Stimulated activated naive CD8-positive, alpha-beta T cell treated with anti-CD3 and anti-CD28 coated beads, Interleukin-15, amount 100 ng/mL, for 72 hours (primary cell): Measurements from ENCODE around the gene DYRK4.

Experiments
- ATAC-seq: fragments of 150-1000 bp; cut with Tn5 transposase; 2 replicates; pipeline ENCODE4 v1.10.0; 2021; ENCODE audit warnings: mild to moderate bottlenecking, moderate library complexity
- DNase-seq, 2 donors: peaks; one replicate each; pipeline ENCODE4 v3.0.0; 2021 to 2022
- H3K27ac Mint-ChIP-seq, 2 donors: one replicate each; pipeline ENCODE4 v1.8.0; 2022; ENCODE audit warnings: mild to moderate bottlenecking in 2 of 2, mixed read lengths in 2 of 2, moderate library complexity in 2 of 2
- H3K27me3 Mint-ChIP-seq: one replicate; pipeline ENCODE4 v1.8.0; 2022; ENCODE audit warnings: mixed read lengths
- H3K4me1 Mint-ChIP-seq: one replicate; pipeline ENCODE4 v1.8.0; 2022; ENCODE audit warnings: mild to moderate bottlenecking, mixed read lengths
- H3K4me3 Mint-ChIP-seq, 2 donors: one replicate each; pipeline ENCODE4 v1.8.0; 2022; ENCODE audit warnings: mild to moderate bottlenecking in 2 of 2, mixed read lengths in 2 of 2, moderate library complexity in 1 of 2
- H3K9me3 Mint-ChIP-seq, 2 donors: one replicate each; pipeline ENCODE4 v1.8.0; 2022; ENCODE audit warnings: mixed read lengths in 2 of 2

The DYRK4 gene

DNA sequence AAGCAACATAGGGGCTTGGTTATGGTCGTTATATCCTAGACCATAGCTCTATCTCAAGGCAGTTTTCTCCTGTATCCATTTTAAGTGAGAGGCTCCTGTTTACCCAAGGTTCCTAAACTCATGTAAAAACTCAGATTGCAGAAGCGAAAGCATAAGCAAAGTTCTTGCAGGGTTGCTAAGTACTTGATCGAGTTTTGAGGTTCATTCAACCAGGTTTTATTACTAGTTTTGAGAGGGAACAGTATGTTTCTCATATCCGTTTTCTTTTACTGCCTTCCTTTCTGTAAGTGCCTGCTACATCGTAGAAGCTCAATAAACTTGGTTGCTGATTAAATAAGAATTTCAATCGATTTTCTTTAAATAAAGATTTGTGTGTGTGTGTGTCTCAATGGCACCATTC is 81.7 kb downstream of the DYRK4 start:
- Mint-ChIP-seq H3K4me3 (no peak overlapping the region), H3K27me3 (no peaks in the 10 kb centered on the region), H3K4me1 (no peaks in the 10 kb centered on the region), H3K9me3 (no peaks in the 10 kb centered on the region), H3K27ac (no peak overlapping the region)
- ATAC-seq: no peak
- no peak for DNase-seq

DNA sequence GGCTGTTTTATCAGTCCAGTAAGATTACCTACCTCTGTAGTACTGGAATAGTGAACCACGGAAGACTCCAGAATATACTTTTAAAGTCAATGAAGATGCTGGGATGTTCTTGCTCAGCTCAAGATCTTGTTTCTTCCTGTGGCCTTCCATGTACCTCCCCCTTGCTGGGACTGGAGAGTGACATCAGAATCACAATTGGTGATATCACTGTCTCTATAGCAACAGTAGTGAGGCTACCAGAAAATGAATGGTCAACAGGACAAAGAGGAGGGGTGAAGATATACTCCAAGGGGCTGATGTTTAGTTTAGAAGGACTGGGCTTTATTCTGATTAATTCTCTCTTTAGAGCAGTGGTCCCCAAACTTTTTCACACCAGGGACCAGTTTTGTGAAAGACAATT is 83.0 kb downstream of the DYRK4 start:
- Mint-ChIP-seq H3K4me3 (no peak overlapping the region), H3K4me1 (peaks cover 6% of the 10 kb centered on the region), H3K27ac (no peak overlapping the region), H3K9me3 (no peaks in the 10 kb centered on the region), H3K27me3 (no peaks in the 10 kb centered on the region)
- ATAC-seq: no peak
- no peak for DNase-seq

DNA sequence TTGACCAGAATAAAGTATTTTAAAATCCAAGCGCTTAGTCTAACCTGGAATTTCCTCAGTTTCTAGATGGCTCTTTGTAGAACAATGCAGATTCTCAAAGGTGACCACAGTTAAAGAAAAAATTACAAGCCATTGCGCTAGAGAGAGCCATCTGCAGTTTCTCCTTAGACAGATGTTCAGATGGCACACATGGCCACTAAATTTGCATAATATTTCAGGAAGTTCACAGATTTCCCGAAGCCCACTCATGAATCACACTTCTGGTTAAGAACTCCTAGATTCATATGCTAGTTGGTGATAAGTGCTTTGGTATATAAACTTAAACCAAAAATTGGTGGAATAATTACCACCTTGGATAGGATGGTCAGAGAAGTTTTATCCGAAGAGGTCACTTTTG is 86.1 kb downstream of the DYRK4 start:
- H3K27me3 Mint-ChIP-seq: no peaks in the 10 kb centered on the region
- H3K9me3 Mint-ChIP-seq: no peaks in the 10 kb centered on the region
- H3K4me1 Mint-ChIP-seq: peaks cover 29% of the 10 kb centered on the region
- peak overlapping the region; percentile 90 to 100 for H3K4me3 Mint-ChIP-seq
- peak overlapping the region; percentile 98 to 100 for H3K27ac Mint-ChIP-seq
- DNase-seq: no peak
- no peak for ATAC-seq

DNA sequence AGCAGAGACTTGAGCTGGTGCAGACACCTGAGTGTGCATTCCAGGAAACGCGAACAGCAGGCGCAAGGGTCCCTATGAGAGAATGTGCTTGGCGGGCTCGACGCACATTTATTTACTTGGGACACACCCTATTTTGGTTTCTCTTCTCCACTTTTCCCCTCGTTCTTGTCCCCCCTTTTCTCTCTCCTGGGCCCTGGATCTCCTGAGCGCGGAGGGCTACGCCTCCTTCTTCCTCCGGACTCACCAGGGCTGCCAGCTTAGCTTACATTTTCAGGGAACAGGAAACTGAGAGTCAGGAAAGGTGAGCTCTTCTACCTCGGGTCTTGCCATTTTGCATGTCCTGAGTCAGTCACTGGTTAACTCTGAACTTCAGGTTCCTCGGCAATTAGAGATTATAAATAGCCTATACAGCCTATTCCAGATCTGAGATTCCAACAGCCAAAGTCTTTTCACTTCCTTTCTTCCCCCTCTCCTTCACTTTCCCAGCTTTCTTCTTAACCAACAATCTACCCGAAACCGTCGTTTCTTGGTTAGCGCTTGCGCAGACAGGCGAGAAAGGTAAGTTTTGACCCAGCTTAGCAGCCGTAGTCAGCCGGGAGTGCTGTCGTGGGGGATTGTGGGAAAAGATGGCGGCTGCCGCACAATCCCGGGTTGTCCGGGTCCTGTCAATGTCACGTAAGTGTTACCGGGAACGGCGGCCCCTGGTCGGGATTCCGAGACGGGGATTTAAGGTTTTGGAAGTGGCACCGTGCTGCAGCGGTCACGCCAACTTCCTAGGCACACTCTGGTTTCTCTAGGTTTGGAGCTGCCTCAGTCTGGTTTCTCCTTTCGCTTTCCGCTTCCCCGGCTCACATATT is 86.7 kb downstream of the DYRK4 start, which contains the start of the genes AKAP3 and NDUFA9:
Gene AKAP3 (minus strand): TSS at position 551 of the 857 bp plus-strand sequence. CDS start 10,855 bp downstream, outside the sequence.
Gene NDUFA9 (plus strand): TSS at position 614 of the 857 bp plus-strand sequence. CDS start 13 bp downstream, at position 627.
- Mint-ChIP-seq H3K4me1 (peaks cover 31% of the 10 kb centered on the region), H3K27ac (peak within 1 kb of the TSS; percentile 98 to 100)
- DNase-seq: peak; percentile 67 to 78

DNA sequence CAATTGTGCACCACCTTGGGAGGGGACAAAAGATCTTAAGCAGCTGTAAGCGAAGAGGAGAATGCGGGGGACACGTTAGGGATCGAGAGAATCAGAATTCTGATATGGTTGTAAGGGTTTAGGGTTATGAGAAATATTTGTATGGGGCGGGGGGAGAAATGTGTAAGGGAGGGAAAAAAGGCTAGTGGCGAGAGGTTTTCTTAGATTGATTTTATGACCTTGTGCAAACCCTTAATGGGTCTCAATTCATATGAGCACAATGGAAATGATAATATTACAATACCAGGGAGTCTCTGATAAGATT is 87.3 kb downstream of the DYRK4 start:
- DNase-seq (no peak), ATAC-seq (no peak)
- Mint-ChIP-seq H3K9me3 (no peaks in the 10 kb centered on the region), H3K27ac (peak overlapping the region; percentile 98 to 100), H3K4me1 (peaks cover 35% of the 10 kb centered on the region), H3K4me3 (peak overlapping the region; percentile 90 to 100), H3K27me3 (no peaks in the 10 kb centered on the region)

More for the DNA sequence above, 86.7 kb downstream of the DYRK4 start, which contains the start of the genes AKAP3 and NDUFA9:
- ATAC-seq: peak; percentile 97
- H3K9me3 Mint-ChIP-seq: no peaks in the 10 kb centered on the region
- H3K27me3 Mint-ChIP-seq: no peaks in the 10 kb centered on the region
- H3K4me3 Mint-ChIP-seq: peak within 1 kb of the TSS; percentile 90 to 100

DNA sequence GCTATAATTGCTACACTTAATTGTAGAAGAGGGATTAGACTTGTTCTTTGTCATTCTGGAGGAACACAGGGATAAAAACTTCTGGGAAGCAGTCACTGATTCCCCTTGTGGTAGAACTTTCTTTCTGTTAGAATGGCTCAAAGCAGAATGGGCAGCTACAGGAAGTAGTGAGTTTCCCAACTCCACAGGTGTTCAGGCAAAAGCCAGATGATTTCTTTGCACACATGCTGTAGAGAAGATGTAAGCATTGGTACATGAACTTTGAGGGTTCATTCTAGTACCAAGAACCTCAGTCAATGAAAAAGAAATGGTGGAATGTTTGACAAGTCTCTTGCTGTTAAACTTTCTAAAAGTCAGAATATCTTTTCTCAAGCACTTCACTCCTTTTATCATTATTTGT is 91.2 kb downstream of the DYRK4 start:
- ATAC-seq (no peak), DNase-seq (no peak)
- H3K9me3 Mint-ChIP-seq: no peaks in the 10 kb centered on the region
- peaks cover 35% of the 10 kb centered on the region for H3K4me1 Mint-ChIP-seq
- no peak overlapping the region for H3K4me3 Mint-ChIP-seq
- H3K27ac Mint-ChIP-seq: peak overlapping the region in 1 of 2 donors; percentile 66
- H3K27me3 Mint-ChIP-seq: no peaks in the 10 kb centered on the region

DNA sequence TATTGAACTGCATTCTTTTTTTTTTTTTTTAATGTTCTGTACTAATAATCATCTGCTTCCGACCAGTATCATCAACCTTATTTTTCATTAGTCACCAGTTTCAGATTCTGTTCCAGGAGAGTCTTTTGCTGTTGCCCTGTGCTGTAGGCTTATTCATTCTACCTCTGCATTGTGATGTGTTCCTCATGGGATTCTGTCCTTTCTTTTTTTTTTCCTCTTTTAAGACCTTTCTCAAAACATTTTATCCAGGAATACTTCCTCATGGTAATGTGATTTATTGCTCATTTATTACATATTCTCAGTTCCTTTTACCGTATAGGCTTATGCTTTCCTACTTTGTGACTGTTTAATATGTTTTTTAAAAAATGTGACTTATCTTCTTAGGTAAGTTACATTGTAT is 91.7 kb downstream of the DYRK4 start:
- no peak for DNase-seq
- Mint-ChIP-seq H3K4me3 (no peak overlapping the region), H3K27me3 (no peaks in the 10 kb centered on the region), H3K9me3 (no peaks in the 10 kb centered on the region), H3K27ac (peak overlapping the region in 1 of 2 donors; percentile 72), H3K4me1 (peaks cover 35% of the 10 kb centered on the region)
- ATAC-seq: no peak
